NT2/D1 (cell line): ENCODE data around the gene BCL2.

ENCODE experiments used
- DNase-seq: peaks from one replicate; pipeline ENCODE4 v3.0.0-alpha.2; 2011; ENCODE audit warnings: low read depth, low spot score
- H3K27me3 ChIP-seq: 2 replicates; pipeline ENCODE4 v1.6.0; 2011; ENCODE audit warnings: mild to moderate bottlenecking; ENCODE audit not compliant: insufficient read length, insufficient read depth
- H3K36me3 ChIP-seq: 2 replicates; pipeline ENCODE4 v1.6.1; 2011; ENCODE audit warnings: mild to moderate bottlenecking, low read length, mixed read lengths; ENCODE audit not compliant: insufficient read depth, insufficient read length
- H3K4me1 ChIP-seq: 2 replicates; pipeline ENCODE4 v1.5.1; 2011; ENCODE audit not compliant: insufficient read depth, insufficient read length
- H3K4me3 ChIP-seq: 2 replicates; pipeline ENCODE4 v1.5.1; 2011; ENCODE audit warnings: low read depth; ENCODE audit not compliant: insufficient read length
- H3K9ac ChIP-seq: 2 replicates; pipeline ENCODE4 v1.6.0; 2011; ENCODE audit warnings: low read depth; ENCODE audit not compliant: insufficient read length
- H3K9me3 ChIP-seq: 2 replicates; pipeline ENCODE4 v1.5.1; 2011; ENCODE audit warnings: mild to moderate bottlenecking, low read length; ENCODE audit not compliant: insufficient read depth
- SUZ12 ChIP-seq: IDR thresholded peaks from 2 replicates; pipeline ENCODE4 v1.6.1; 2011; ENCODE audit not compliant: insufficient read length, insufficient read depth; ENCODE audit errors: extremely low read depth
- YY1 ChIP-seq: IDR thresholded peaks from 2 replicates; pipeline ENCODE4 v1.6.1; 2011; ENCODE audit not compliant: insufficient read length, insufficient read depth
- ZNF274 ChIP-seq: IDR thresholded peaks from 2 replicates; pipeline ENCODE4 v1.6.1; 2011; ENCODE audit warnings: mild to moderate bottlenecking, low read depth, low read length

BCL2 gene

DNA sequence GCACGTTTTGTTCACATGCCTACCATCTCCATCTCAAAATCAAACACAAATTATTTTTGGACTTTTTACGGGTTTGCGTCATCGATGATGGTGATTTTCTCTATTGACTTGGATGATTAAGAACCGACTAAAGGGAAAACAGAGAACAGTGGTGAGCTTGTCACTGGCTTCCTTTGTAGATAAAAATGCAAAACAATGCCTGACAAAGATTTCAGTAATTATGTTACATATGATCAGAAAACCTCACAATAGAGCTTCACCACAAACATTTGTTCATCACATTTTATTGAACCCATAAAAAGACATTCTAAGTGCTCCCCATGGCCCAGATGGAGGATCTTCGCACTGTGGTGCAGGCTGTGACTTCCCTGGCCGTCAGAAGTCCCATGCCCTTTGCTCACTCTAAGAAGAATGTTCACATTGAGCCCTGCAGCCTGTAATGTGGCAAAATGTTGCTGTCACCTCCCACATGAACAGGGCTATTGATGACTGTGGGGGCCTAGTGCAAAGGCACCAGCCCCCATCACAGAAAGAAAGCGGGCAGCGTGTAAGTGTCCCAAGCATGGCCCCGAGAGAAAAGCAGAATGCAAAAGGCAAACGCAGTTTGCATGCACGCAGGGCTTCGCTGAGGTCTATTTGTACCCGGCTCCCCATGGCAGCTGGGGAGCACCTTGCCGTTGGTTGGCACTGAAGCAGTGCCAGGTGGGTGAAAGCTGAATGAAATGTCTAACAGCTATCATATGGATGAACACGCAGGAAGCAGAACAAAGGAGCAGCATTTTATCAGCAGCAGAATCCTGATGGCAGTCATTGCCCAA lies 60.6 kb downstream of the BCL2 start:
- H3K27me3 ChIP-seq, result no peaks in the 10 kb centered on the region
- H3K36me3 ChIP-seq, result no peaks in the 10 kb centered on the region
- no peak overlapping the region for H3K9ac ChIP-seq
- no peak for TF ChIP-seq YY1
- no peak for TF ChIP-seq ZNF274
- no peak for TF ChIP-seq SUZ12
- H3K4me1 ChIP-seq, result peaks cover 2% of the 10 kb centered on the region
- H3K4me3 ChIP-seq, result no peak overlapping the region
- no peak for DNase-seq
- no peaks in the 10 kb centered on the region for H3K9me3 ChIP-seq

GRCh38 chr18:63257453-63257852 lies 62.1 kb downstream of the BCL2 start:
- TF ChIP-seq SUZ12 (no peak), YY1 (no peak), ZNF274 (no peak)
- peaks cover 2% of the 10 kb centered on the region for H3K4me1 ChIP-seq
- H3K9ac ChIP-seq, result no peak overlapping the region
- no peaks in the 10 kb centered on the region for H3K27me3 ChIP-seq
- no peak overlapping the region for H3K4me3 ChIP-seq
- H3K36me3 ChIP-seq, result no peaks in the 10 kb centered on the region
- DNase-seq, result no peak
- H3K9me3 ChIP-seq, result no peaks in the 10 kb centered on the region

GRCh38 chr18:63255435-63255834 lies 64.1 kb downstream of the BCL2 start:
- Histone ChIP-seq H3K4me1 (peaks cover 2% of the 10 kb centered on the region), H3K9ac (no peak overlapping the region), H3K4me3 (no peak overlapping the region), H3K9me3 (no peaks in the 10 kb centered on the region), H3K27me3 (no peaks in the 10 kb centered on the region), H3K36me3 (no peaks in the 10 kb centered on the region)
- DNase-seq, result no peak
- TF ChIP-seq SUZ12 (no peak), ZNF274 (no peak), YY1 (no peak)

DNA sequence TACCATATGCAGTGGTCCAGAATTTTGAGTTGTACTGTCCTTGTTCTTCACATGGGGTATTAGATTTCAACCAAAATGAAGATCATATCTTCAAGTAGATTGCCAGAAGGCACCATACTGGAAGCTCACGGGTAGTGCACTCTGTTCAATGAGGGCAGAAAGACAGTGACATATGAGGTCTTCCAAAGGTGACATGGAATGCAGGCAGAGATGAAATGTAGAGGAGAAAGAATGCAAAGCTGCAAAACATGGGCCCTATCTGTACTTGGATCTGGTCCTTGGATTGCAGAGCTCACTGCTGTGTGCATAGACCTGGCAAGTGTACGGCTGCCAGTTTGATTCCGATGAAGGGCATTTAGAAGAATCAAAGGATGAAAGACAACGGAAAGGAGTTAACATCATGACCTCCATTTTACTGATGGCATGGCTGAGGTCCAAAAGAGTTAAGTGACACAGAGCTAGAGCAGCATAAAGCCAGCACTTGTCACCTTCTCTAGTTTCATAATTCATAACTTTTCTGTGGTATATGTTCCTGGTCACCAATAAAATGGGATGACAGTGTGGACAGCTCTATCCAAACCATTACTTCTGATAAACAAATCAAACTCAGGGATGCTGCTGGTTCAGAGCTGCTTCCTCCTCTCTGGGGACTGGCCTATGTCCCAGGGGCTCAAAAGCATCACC lies 64.7 kb downstream of the BCL2 start:
- TF ChIP-seq ZNF274 (no peak), YY1 (no peak), SUZ12 (no peak)

GRCh38 chr18:63253428-63254372 lies 65.9 kb downstream of the BCL2 start:
- Histone ChIP-seq H3K4me1 (peaks cover 2% of the 10 kb centered on the region), H3K9ac (no peak overlapping the region), H3K4me3 (no peak overlapping the region), H3K36me3 (no peaks in the 10 kb centered on the region), H3K27me3 (no peaks in the 10 kb centered on the region), H3K9me3 (no peaks in the 10 kb centered on the region)
- DNase-seq, result no peak
- no peak for TF ChIP-seq YY1

More for the DNA sequence above, 64.7 kb downstream of the BCL2 start:
- no peaks in the 10 kb centered on the region for H3K27me3 ChIP-seq
- DNase-seq, result no peak
- H3K4me3 ChIP-seq, result no peak overlapping the region
- H3K36me3 ChIP-seq, result no peaks in the 10 kb centered on the region
- no peaks in the 10 kb centered on the region for H3K9me3 ChIP-seq
- peaks cover 2% of the 10 kb centered on the region for H3K4me1 ChIP-seq
- H3K9ac ChIP-seq, result no peak overlapping the region

DNA sequence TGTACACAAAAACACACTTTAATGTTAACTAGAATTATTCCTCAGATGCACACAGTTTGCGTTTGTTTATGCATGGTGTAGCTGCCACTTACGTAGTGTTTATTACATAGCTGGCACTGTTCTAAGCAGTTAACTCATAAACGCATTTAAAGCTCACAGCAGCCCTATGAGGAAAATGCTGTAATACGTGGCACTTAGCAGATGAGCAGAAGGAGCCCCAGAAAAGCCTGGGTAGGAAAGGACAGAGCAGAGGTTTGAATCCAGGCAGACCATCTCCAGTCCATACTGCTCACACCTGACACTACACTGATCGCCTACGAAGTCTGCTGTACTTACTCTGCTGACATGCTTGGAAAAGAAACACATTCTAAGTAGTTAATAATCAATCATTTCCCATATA lies 66.6 kb downstream of the BCL2 start:
- no peaks in the 10 kb centered on the region for H3K27me3 ChIP-seq
- H3K9me3 ChIP-seq, result no peaks in the 10 kb centered on the region
- no peak for DNase-seq
- no peak overlapping the region for H3K9ac ChIP-seq
- no peaks in the 10 kb centered on the region for H3K36me3 ChIP-seq
- no peak overlapping the region for H3K4me3 ChIP-seq
- TF ChIP-seq SUZ12 (no peak), ZNF274 (no peak), YY1 (no peak)
- H3K4me1 ChIP-seq, result peaks cover 2% of the 10 kb centered on the region

GRCh38 chr18:63249771-63250170 lies 69.8 kb downstream of the BCL2 start:
- no peaks in the 10 kb centered on the region for H3K27me3 ChIP-seq
- H3K9me3 ChIP-seq, result no peaks in the 10 kb centered on the region
- TF ChIP-seq ZNF274 (no peak), SUZ12 (no peak), YY1 (no peak)
- no peak overlapping the region for H3K4me3 ChIP-seq
- DNase-seq, result no peak
- no peak overlapping the region for H3K9ac ChIP-seq
- peaks cover 2% of the 10 kb centered on the region for H3K4me1 ChIP-seq
- H3K36me3 ChIP-seq, result no peaks in the 10 kb centered on the region
